ENCODE measurements around the gene SELENOT.

SELENOT gene

DNA sequence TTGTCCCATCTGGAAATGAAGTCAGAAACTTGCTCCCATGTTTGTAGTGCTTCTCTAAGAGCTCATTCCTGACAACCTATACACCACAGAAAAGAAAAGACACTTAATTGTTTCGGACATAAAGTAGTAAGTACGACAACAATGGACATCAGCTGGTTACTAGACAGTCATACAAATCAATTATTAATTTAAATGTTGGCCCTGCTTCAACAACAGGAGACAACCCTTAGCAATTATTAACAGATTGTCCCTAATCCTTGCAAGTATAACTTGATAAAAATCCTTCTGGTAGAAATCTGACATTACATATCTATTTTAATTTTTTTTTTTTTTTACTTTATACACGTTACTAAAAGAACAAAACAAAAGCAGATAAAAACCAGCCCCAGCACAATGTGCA lies 70.8 kb downstream of the SELENOT start:
- no peak for DNase-seq

- peak in 1 of 5 experiments; percentile 22 for DNase-seq
Measured at GRCh38 chr3:150675587-150675986, 72.5 kb downstream of the SELENOT start.
